Stimulated activated CD4-positive, alpha-beta T cell treated with anti-CD3 and anti-CD28 coated beads, Interleukin-1b, Interleukin-23, amount 100 ng/mL, for 4 hours (primary cell): ENCODE data around the gene HOXA13.

ENCODE experiments used
- DNase-seq, 2 donors: peaks; one replicate each; pipeline ENCODE4 v3.0.0-alpha.2; 2020; ENCODE audit warnings: low read depth in 2 of 2

The HOXA13 gene

DNA sequence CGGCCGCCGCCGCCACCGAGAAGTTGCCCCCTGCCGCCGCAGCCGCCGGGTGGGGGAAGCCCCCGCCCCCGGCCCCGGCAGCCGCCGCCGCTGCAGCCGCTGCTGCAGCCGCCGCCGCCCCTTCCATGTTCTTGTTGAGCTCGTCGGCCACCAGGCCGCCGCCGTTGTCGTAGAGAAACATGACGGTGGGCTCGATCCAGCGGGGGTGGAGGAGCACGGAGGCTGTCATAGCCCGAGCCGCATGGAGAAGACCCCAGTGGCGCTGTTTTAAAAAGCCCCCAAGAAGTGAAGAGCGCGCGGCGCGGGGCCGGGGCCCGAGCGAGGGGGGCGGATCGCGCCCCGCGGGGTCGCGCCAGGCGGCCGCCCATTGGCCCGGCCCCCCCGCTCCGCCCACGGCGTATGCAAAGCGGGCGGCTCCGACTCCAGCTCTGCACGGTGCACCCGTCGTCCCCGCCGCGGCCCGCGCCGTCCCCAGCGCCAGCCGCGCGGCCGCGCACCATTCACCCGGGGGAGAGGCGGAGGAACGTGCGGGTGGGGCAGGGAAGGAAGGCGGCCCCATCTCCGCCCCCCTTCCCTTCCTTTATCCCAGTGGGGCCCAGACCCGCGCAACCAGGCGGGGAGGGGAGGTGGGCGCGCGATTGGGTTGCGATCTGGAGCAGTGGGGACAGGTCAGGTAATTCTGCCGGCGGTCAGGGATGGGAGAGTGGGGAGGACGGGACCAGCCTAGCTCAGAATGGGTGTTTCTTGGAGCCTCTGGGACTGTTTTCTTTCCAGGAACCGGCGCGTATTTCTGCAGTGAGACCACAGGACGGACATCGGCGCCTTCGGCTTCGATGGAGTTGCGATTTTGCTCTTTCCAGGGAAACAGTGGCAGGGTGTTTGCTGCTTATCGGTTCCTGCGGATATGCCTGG is at the start of gene HOXA13:
HOXA13 (minus strand) TSS at position 243 of the 912 bp plus-strand sequence; CDS start at position 229, 14 bp downstream.
- no peak for DNase-seq

DNA sequence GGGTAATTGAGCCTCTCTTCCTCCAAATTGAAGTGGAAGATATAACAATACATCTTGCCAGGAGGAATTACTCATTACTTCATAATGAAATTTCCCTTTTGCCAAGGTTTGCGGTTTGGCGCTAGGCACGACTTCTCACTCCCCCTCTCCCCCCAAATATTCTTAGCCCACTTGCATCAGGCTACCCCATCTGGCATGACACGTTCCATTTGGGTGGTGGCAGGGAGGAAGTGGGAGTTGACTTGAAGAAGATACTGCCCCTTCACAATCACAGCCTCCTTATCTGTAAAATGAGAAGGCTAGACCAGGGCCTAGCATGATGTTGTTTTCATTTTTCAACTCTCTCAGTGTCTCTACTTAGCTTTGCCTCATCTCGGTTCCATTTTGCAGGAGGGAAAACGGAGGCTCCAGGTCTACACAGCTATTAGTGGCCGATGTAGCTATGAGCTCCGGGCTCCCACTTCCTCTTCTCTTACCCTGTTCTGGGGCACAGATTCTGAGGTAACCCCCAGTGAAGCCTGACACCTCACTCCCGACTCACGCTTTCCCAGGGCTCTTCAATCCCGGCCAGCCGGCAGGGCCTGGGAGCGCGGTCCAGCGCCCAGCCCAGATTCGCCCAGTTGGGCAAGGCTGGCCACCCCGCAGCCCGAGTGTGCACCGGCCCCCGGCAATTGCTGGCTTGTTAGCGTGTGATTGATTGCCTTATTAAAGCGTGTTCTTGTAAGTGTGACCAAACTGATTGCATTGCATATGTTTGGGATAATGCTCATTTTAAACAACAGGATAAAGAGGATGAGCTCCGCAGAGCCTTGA is 49.2 kb upstream of the HOXA13 start:
- no peak for DNase-seq

DNA sequence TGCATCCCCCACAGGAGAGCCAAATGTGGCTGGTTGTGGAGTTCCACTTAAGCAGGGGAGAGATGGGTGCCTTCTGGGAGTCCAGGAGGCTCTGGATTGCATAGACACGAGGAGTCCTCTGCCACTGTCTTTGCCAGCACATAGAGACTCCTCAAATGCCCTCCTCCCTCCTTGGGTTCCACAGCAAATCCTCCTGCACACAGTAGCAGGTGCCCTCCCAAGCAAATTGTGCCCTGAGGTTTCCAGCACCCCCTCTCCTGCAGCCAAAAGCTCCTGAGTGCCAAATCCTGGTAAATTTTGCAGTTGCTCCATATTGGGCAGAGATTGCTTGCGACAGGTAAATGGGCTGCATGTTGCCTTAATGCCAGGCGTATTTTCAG is 48.5 kb upstream of the HOXA13 start:
- no peak for DNase-seq

DNA sequence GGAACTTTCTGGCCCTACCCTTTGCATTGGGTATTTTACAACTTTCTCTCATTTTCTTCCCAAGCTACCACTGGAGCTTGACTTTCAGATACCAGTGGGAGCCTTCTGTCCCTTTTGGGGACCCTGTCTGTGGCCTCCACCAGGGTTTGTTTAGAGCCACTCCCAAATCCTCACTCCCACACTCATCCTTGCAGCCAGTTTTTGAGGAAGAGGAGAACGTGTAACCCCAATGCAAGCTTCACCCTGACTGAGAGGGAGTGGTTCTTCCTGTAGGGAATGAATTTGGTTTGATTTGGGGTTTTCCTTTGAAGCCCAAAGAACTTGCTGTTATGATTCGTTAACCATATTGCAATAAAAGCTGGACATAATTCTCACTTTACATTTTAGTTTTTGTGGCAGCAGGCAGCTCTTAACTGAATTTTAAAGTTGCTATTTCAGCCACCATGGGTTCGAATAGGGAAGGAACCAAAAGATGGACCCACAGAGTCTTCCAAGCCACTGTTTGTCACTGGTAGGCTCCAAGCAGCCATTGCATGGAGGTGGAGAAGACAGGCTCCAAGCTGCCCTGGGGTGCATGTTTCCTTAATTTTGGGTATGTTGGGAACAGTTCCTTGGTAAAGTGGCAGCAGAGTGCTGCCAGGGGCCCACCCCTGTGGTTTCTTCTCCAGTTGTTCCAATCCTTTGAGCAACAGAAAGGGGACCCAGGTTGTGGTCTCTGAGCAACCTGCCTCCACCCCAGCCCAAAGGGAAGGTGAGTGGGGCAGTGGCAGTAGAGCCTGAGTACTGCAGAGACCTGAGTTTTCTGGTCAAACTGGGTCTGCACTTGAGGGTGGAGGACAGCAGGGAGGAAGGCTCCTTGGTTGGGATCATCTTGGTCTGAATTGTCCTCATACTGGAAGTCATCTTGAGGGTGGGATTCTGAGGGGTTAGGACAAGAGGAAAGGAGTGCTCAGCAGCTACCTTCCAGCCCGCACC is 47.8 kb upstream of the HOXA13 start:
- no peak for DNase-seq

DNA sequence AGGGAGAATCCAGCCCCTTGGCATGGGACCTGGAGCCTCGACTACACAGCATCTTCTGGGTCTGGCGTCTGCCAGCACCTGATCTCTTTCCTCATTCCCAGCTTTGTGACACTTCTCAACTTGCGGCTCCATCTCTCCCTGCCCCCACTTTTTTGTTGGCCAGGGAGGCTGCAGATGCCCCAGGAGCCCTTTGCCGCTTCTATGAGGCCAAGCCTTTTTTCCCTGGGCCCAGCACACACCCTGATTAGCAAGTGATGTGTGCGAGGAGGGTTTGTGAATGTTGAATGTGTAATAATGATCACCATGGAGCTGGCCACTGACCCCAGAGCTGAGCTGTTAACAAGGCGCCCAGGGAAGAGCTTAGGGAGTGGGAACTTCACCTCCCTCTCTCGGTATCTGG is 47.1 kb upstream of the HOXA13 start:
- DNase-seq = no peak

DNA sequence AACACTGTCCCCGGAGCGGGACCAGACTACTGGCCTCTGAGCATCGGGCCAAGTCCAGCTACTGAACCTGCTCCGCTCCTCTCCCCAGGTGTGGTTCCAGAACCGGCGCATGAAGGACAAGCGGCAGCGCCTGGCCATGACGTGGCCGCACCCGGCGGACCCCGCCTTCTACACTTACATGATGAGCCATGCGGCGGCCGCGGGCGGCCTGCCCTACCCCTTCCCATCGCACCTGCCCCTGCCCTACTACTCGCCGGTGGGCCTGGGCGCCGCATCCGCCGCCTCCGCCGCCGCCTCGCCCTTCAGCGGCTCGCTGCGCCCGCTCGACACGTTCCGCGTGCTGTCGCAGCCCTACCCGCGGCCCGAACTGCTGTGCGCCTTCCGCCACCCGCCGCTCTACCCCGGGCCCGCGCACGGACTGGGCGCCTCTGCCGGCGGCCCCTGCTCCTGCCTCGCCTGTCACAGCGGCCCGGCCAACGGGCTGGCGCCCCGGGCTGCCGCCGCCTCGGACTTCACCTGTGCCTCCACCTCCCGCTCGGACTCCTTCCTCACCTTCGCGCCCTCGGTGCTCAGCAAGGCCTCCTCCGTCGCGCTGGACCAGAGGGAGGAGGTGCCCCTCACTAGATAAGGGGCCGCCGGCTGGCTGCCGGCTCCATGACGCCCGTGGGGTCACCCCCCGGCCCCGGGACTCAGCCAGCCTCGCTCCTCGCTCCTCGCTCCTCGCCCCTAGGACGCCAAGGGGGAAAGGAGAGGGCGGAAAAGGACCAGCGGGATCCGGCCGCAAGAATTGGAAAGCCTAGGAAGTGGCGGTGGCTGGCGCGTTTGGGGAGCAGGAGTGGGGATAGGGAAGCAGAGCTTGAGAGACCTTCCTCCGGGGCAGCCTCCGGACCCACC is 46.2 kb upstream of the HOXA13 start:
- no peak for DNase-seq

DNA sequence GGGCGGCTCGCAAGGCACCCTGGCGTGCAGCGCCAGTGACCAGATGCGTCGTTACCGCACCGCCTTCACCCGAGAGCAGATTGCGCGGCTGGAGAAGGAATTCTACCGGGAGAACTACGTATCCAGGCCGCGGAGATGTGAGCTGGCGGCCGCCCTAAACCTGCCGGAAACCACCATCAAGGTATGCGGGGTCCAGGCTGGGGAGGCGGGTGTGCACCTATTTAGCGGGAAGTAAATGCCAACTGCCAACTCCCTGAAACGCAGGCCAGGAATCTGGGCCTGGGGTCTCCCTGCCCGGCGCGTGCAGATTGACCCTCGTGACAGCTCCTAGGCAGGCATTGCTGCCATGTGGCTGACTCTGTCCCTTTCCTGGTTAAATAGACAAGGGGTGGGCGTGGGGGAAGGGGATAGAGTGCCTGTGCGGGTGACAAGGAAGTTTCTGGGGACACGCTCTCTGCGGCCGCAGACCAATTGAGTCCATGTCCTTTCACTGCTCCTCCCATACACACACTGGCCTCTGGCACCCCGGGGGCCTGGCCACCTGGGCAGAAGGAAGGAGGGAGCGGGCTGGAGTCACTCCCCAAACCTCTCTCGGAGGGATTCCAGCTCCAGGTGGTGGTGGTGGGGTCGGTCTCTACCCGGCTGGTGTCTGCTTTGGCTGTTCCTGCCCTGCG is 45.4 kb upstream of the HOXA13 start:
- DNase-seq = no peak

DNA sequence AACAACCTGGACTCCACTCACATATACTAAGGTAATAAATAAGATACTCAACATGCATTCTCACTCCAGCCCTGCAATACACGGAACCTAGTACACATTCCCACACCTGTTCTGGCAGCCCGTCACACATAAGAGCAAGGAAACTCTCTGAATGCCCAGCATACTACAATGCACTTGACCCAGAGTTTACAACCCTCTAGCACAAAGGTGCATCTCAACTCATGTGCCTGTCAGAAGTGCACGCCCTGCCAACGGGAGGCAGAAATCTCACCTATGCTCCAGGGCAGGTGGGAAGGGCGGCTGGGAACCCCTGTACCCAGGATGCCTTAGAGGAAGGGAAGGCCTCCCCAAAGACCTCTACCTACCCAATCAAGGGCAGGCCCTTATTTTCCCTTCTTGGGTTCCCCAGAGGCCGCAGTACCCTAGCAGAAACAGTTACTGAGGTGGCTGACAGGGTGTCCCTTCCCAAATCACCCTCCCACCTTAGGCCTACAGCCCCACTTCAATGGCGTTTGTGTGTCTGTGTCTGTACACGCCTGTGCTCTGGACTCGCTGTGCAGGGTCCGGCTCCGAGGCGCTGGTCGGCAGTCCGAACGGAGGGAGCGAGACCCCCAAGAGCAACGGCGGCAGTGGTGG is 44.7 kb upstream of the HOXA13 start:
- DNase-seq = no peak

DNA sequence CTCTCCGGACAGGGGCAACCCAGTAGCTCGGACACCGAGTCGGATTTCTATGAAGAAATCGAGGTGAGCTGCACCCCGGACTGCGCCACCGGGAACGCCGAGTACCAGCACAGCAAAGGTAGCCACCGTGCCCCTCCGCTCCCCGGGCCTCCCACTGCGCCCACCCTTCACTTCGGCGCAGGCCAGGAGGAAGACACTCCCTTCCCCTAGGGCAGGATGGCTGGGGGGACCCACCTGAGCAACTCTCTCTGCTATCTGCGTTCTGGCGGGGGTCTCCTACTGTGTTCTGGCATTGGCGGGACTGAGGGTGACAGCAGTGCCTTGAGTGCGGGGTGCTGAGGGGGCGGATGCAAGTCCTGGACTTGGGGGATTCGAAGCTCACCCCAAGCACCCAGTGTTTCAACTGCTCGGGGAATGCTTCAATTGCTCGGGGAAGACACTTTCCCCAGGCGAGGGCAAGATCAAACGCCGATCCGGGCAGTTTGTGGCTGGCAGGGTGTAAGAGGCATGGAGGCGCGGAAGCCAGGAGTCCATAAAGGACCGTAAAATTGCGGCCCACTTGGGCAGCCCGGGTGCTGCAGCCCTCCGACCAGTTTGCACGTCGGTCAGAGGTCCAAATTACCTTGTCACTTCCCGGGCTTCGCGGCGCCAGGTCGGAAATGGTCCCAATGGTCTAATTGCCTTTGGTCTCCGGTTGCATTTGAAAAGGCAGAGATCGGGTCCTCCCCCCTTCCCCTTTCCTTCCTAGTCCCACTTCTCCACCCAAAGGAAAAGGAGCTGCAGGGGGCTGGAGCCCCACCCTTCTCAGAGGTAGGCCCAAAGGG is 43.7 kb upstream of the HOXA13 start:
- DNase-seq = no peak

DNA sequence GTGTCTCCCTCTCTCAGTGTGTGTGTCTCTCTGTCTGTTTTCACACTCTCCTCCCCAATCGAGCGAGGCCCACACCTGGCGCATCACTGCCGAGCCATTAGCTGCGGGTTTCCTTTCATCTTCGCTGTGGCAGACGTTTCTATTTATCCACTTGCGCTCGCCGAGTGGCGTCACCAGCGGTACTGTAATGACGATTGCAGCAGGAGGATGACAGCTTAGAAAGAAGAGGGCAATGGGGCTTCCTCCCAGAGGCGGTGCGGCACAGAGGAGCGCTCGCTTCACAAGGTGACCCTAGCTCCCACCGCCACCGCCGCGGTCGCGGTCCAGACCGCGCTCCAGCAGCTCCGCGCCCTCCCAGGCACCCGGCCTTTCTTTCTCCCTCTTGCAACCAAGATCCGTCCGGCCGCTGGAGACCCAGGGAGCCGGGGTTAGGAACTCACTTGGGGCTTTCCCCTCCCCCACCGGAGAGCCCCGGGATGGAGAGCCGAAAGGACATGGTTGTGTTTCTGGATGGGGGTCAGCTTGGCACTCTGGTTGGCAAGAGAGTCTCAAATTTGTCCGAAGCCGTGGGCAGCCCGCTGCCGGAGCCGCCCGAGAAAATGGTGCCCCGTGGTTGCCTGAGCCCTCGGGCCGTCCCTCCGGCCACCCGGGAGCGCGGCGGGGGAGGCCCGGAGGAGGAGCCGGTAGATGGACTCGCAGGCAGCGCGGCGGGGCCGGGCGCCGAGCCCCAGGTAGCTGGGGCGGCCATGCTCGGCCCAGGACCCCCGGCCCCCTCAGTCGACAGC is 42.9 kb upstream of the HOXA13 start, which contains the start of gene EVX1:
EVX1 (plus strand) TSS at position 248 of the 785 bp plus-strand sequence; CDS start at position 477, 229 bp downstream.
- no peak for DNase-seq

DNA sequence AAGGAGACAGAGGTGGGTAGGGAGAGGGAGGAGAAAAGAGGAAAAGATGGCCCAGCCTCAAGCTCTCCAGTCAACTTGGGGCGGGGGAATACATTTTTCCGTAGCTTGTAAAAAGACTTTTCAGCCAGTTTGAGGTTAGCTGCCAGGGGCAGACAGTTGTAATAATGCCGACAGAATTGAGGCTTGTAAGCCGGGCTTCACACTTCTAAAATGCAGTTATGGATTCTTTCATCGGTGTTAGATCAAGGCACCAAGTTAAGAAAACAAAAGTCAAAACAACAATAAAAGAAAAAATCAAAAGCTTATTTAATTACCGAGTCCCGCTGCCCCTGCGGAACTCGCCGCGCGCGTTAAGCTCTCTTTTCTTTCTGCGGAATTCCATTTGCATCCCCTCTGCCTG is 42.3 kb upstream of the HOXA13 start:
- DNase-seq = no peak

DNA sequence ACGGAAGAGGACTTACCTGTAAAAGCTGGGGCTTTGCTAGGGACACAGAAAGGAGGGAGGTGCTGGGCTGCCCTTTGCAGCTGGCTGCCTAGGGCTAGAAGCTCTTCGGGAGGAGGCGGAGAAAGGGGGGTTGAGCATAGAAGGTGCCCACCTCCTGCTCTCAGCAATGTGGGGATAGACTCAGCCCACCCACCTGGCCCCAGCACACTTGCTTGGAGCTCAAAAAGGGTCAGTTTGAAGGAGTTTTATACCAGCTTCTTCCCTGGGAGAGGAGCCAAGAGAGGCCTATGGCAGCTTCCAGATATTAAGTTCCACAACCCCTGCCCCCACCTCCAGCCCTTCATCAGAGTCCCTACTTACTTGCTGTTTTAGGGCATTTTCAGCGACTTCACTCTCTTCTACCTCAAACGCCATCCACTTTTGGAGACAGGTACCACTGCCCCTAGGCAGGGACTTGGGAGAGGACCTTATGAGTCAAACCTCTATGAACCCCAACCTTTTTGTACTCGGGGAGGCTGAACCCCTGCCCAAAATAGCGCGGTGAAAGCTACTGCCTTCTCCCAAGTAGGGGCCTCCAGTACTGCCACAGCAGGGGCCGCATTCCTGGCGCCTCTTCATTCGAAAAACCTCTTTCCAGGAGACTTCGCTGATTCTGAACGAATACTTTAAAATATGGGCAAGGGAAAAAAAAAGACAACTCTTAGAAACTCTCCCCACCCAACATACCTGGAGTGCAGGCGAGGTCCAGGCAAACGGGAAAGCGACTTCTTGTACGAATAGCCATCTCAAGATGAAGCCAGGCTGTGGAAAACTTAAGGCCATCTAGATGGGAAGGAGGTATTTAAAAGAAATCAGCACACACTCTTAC is 41.5 kb upstream of the HOXA13 start:
- no peak for DNase-seq

DNA sequence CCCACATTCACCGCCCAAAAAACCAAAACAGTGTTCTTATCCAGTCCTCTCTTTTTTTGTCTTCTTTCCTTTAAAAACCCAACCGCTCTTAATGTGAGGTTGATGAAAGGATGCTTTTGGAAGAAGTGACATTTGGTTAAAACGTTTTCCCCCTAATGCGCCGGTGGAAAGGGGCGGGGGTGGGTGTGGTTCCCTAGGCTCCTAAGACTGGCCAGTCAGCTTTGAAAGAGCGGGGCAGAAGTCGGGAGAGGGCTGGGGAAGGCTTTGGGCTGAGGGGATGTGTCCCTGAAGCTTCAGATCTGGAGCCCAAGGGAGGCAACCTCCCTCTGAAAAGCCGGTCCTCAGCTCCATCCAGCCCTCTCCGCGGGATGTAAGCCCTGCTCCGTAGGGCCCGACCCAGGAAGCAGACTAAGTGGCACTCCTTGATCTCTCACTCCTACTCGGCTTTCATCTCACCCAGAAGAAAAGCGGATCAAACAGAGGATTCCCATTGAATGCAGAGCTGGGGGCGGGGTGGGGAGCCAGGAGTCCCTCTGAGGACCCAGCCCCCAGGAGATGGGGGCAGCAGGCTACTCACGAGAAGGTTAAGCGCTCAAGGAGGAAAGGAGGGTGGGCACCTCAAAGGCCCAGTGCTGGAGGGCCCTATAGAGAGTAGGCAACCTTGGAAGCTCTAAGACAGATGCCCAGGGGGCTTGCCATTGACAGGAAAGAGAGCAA is 40.3 kb upstream of the HOXA13 start:
- no peak for DNase-seq

DNA sequence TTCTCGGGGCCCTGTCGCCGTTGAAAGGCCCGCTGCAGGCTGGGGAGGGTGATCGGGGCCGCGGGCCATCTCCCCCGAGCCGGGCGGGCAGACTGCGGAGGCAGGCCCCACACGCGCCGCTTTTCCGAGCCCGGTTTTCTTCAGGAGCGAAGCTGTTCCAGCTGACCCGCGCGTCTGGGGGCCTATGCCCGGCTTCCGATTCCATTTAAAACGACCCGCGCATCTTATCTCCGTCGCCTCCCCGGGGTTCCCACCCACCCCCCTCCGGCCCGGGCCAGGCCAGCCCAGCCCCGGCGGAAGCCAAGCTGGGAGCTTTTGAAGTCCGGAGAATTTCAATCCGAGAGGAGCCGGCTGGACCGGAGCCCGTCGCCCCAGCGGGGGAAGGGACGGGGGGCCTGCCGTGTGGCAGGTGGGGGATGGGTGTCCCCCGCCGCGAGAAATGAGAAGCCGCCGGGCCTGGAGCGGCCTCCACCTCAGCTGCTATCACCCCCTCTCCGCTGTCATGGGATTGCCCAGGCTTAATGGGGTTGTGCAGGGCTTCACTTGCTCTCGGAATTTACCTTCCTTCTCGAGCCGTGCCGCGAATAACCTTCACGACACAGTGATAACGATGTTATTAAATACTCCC is 39.6 kb upstream of the HOXA13 start:
- no peak for DNase-seq

DNA sequence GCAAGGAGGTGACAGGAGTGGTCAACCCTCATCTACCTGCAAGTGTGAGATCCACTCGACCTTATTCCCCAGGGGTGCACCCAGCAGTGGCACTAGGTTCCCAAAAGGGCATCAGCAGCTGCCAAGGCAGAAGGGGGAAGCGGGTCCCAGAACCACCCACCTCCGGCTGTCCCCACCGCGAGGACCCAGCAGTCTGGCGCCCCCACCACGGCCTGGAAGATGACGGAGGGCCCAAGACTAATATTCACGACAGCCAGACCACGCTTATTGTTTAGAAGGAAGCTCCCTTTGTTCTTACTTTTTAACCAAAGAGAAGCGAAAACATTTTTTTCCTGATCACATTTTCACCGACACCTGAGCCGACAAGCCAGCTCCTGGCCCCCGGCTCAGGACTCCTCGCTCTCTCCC is 39.1 kb upstream of the HOXA13 start:
- DNase-seq = no peak
